HL-60 (cell line): ENCODE measurements around the gene NOD2.

Experiments
- CTCF ChIP-seq: IDR thresholded peaks from one replicate; pipeline ENCODE4 v1.5.1; 2011; ENCODE audit warnings: low read length, control low read depth, inconsistent platforms; ENCODE audit not compliant: insufficient read depth
- GABPA ChIP-seq: IDR thresholded peaks from 2 replicates; pipeline ENCODE4 v1.6.1; 2012; ENCODE audit warnings: low read depth
- POLR2AphosphoS5 ChIP-seq: IDR thresholded peaks from 2 replicates; pipeline ENCODE4 v1.6.1; 2012; ENCODE audit warnings: low read depth
- TF ChIP-seq, protein P1 (sequence below): IDR thresholded peaks from 2 replicates; pipeline ENCODE4 v1.6.1; 2012; ENCODE audit warnings: low read depth; ENCODE audit not compliant: insufficient replicate concordance

DNA sequence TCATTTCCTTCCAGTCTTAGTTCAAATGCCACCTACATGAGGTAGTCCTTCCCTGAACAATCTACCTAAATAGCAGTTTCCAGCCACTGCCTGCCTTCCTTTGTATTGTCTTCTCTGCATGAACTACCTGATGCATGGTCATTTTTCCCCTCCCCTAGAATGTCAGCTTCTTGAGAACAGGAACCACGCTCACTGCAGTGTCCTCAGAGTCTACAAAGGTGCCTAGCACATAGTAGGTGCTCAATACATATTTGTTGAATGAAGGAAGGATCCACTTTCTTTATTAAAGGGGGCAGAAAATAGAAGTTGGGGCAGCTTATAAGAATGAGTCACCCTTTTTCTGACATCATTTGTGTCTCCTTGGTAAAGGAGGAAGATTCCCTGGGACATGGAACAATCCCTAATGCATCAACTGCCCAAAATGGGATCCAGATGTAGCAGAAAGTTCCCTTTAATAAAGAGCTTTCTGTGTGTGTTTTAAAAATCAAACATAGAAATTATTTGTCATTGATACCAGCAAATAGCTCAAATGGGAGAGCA is 44.1 kb downstream of the NOD2 start:
- TF ChIP-seq CTCF: no peak
- TF ChIP-seq, protein P1, sequence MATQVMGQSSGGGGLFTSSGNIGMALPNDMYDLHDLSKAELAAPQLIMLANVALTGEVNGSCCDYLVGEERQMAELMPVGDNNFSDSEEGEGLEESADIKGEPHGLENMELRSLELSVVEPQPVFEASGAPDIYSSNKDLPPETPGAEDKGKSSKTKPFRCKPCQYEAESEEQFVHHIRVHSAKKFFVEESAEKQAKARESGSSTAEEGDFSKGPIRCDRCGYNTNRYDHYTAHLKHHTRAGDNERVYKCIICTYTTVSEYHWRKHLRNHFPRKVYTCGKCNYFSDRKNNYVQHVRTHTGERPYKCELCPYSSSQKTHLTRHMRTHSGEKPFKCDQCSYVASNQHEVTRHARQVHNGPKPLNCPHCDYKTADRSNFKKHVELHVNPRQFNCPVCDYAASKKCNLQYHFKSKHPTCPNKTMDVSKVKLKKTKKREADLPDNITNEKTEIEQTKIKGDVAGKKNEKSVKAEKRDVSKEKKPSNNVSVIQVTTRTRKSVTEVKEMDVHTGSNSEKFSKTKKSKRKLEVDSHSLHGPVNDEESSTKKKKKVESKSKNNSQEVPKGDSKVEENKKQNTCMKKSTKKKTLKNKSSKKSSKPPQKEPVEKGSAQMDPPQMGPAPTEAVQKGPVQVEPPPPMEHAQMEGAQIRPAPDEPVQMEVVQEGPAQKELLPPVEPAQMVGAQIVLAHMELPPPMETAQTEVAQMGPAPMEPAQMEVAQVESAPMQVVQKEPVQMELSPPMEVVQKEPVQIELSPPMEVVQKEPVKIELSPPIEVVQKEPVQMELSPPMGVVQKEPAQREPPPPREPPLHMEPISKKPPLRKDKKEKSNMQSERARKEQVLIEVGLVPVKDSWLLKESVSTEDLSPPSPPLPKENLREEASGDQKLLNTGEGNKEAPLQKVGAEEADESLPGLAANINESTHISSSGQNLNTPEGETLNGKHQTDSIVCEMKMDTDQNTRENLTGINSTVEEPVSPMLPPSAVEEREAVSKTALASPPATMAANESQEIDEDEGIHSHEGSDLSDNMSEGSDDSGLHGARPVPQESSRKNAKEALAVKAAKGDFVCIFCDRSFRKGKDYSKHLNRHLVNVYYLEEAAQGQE: no peak
- no peak for TF ChIP-seq POLR2AphosphoS5
- TF ChIP-seq GABPA: no peak
